K562 (cell line): Measurements from ENCODE around the gene AGBL1. TPM values are rescaled to one million over a fixed set of nuclear protein-coding genes. Genes with fewer than 3 reads are reported as not detected.
"Not testable (repeated sequence)": the region's sequence is repeated elsewhere in the genome, so short reads cannot be mapped to it uniquely, and the experiment has no call there.

Source experiments
- ATAC-seq: fragments of 200-7000 bp; cut with Tn5 transposase; 3 replicates; pipeline ENCODE4 v1.9.1; 2020; ENCODE audit warnings: moderate library complexity
- BruUV-seq: library from RNA; stranded (reverse); fragments of 400-500 nt; replicated peaks from 2 replicates; lab custom pipeline; 2021; lab: Mats Ljungman, UMichigan
- CTCF ChIA-PET: fragments of 300-600 bp; formaldehyde crosslinking; extraction: SDS; loops from one replicate; lab custom pipeline; 2021; ENCODE audit warnings: low intra/inter-chr PET ratio; lab: Yijun Ruan, JAX
- POLR2A ChIA-PET: fragments of 300-600, 350-650 bp; sonication (Branson Sonifier 250); formaldehyde crosslinking; extraction: SDS; loops from one replicate; lab custom pipeline; 2021; ENCODE audit warnings: antibody characterized with exemption, inconsistent platforms; lab: Yijun Ruan, JAX
- DNase-seq, 4 experiments: peaks; one replicate each; pipeline versions ENCODE4 v3.0.0 to v3.0.0-alpha.2; 2011 to 2018; ENCODE audit warnings: low spot score in 3 of 4, mixed read lengths in 3 of 4; ENCODE audit errors: extremely low read depth in 1 of 4
- FAIRE-seq: peaks from 2 replicates; lab custom pipeline; 2011; peaks lifted over from hg19 to GRCh38; lab: Jason Lieb, UNC
- H2AFZ ChIP-seq: 2 replicates; pipeline ENCODE4 v1.6.0; 2011; ENCODE audit warnings: low read depth, low read length, control low read depth, inconsistent platforms
- H3K27ac ChIP-seq: fragments of 200-600 bp; 3 replicates; pipeline ENCODE4 v1.8.0; 2011; ENCODE audit warnings: low read depth, mild to moderate bottlenecking, control low read depth, inconsistent platforms, low read length, moderate library complexity, mixed read lengths; ENCODE audit errors: extremely low read depth
- H3K27me3 ChIP-seq, 2 experiments: fragments of 300-600 bp in 1 of 2; 2 replicates in 1 of 2; 3 replicates in 1 of 2; pipeline versions ENCODE4 v1.6.0 to v1.8.0; 2011; ENCODE audit warnings: inconsistent platforms in 2 of 2, low read length in 2 of 2, mild to moderate bottlenecking in 1 of 2, mixed read lengths in 1 of 2, moderate library complexity in 1 of 2; ENCODE audit not compliant: control insufficient read depth in 2 of 2, insufficient read depth in 2 of 2
- H3K36me3 ChIP-seq: fragments of 300-600 bp; 3 replicates; pipeline ENCODE4 v1.8.0; 2011; ENCODE audit warnings: mild to moderate bottlenecking, low read length, inconsistent platforms; ENCODE audit not compliant: control insufficient read depth, insufficient read depth
- H3K4me1 ChIP-seq, 2 experiments: fragments of 200-600 bp in 1 of 2; replicated peaks in 1 of 2; 2 replicates in 1 of 2; 3 replicates in 1 of 2; pipeline versions ENCODE4 v1.5.1 to v1.8.0; 2011; ENCODE audit warnings: inconsistent platforms in 2 of 2, low read length in 2 of 2, mild to moderate bottlenecking in 1 of 2, mixed read lengths in 1 of 2, moderate library complexity in 1 of 2; ENCODE audit not compliant: control insufficient read depth in 2 of 2, insufficient read depth in 2 of 2
- H3K4me2 ChIP-seq: 2 replicates; pipeline ENCODE4 v1.6.1; 2011; ENCODE audit warnings: low read length, control low read depth, inconsistent platforms, mixed read lengths; ENCODE audit not compliant: insufficient read depth
- H3K4me3 ChIP-seq: fragments of 200-600 bp; sonication (generic), shearing (Covaris generic); 2 replicates; pipeline ENCODE4 v1.5.1; 2016; ENCODE audit warnings: control low read depth, inconsistent platforms
- H3K79me2 ChIP-seq: fragments of 200-600 bp; 3 replicates; pipeline ENCODE4 v1.8.0; 2011; ENCODE audit warnings: low read length, inconsistent platforms; ENCODE audit not compliant: control insufficient read depth, insufficient read depth
- H3K9ac ChIP-seq, 2 experiments: 2 replicates each; pipeline versions ENCODE4 v1.6.0 to v1.6.1; 2011; ENCODE audit warnings: low read depth in 2 of 2, low read length in 2 of 2, control low read depth in 1 of 2, inconsistent platforms in 1 of 2, mild to moderate bottlenecking in 1 of 2, mixed read lengths in 1 of 2; ENCODE audit not compliant: insufficient read depth in 1 of 2
- H3K9me1 ChIP-seq: one replicate; pipeline ENCODE4 v1.6.0; 2011; ENCODE audit warnings: inconsistent platforms, mild to moderate bottlenecking, low read length, moderate library complexity; ENCODE audit not compliant: control insufficient read depth, insufficient read depth
- H3K9me3 ChIP-seq: replicated peaks from 2 replicates; pipeline ENCODE4 v1.5.1; 2011; ENCODE audit warnings: low read depth, low read length, inconsistent platforms; ENCODE audit not compliant: control insufficient read depth, insufficient read depth
- H4K20me1 ChIP-seq: replicated peaks from 2 replicates; pipeline ENCODE4 v1.6.1; 2011; ENCODE audit warnings: low read length, inconsistent platforms, mixed read lengths; ENCODE audit not compliant: control insufficient read depth, insufficient read depth
- FOXJ3 ChIP-seq: sonication (generic); formaldehyde crosslinking; IDR thresholded peaks from 2 replicates; pipeline ENCODE4 v1.4.0; 2020; ENCODE audit warnings: mild to moderate bottlenecking, missing genetic modification reagents
- PURB ChIP-seq: sonication (generic); formaldehyde crosslinking; IDR thresholded peaks from 2 replicates; pipeline ENCODE4 v1.9.0; 2021; ENCODE audit warnings: low read depth, mild to moderate bottlenecking, missing genetic modification reagents
- ZNF174 ChIP-seq: fragments of 250-450 bp; sonication (Bioruptor Pico); IDR thresholded peaks from 2 replicates; pipeline ENCODE4 v1.4.0; 2020; ENCODE audit warnings: mild to moderate bottlenecking
- ZNF398 ChIP-seq: fragments of 250-450 bp; sonication (Bioruptor Pico); IDR thresholded peaks from 2 replicates; pipeline ENCODE4 v1.8.0; 2021; ENCODE audit warnings: moderate library complexity, mild to moderate bottlenecking, inconsistent platforms
- ZNF444 ChIP-seq: fragments of 250-450 bp; sonication (Bioruptor Pico); IDR thresholded peaks from 2 replicates; pipeline ENCODE4 v1.4.0; 2020; ENCODE audit warnings: mild to moderate bottlenecking, moderate library complexity
- WGBS: fragments of 100-300 bp; shearing (Covaris generic); methylation state at CpG from one replicate; pipeline ENCODE4 v1.1.6; 2016; ENCODE audit warnings: low coverage, mixed read lengths; ENCODE audit not compliant: insufficient coverage; ENCODE audit errors: missing lambda C conversion rate; 5-methylcytosine and 5-hydroxymethylcytosine counted together
- in situ Hi-C: fragments of 300-500 bp; cut with MboI; formaldehyde crosslinking; loops from 4 replicates; pipeline ENCODE4 v1.15.0; 2018; ENCODE audit warnings: inconsistent platforms, mixed read lengths
- intact Hi-C: fragments of 100-400 bp; cut with micrococcal nuclease; formaldehyde crosslinking; loops from 2 replicates; pipeline ENCODE4 v1.14.2; 2022
- polyA plus RNA-seq, 8 experiments: library from polyadenylated mRNA; depleted of rRNA in 4 of 8; stranded (reverse) in 5 of 8; unstranded in 3 of 8; fragments of >200 nt; fragmentation: Nextera tagmentation in 2 of 8; fragmentation: Illumina TruSeq in 1 of 8; extraction: Ambion mirVana in 2 of 8; extraction: Trizol in 1 of 8; gene quantifications; 2 replicates each; pipeline versions ENCODE4 v1.2.1 to v1.2.3, GENCODE V29; 2011 to 2014; ENCODE audit warnings: inconsistent platforms in 1 of 8, missing spikeins in 1 of 8
- total RNA-seq, 7 experiments: library from RNA; depleted of rRNA in 6 of 7; stranded (reverse); fragments of >200 nt in 6 of 7; fragmentation: Illumina TruSeq in 2 of 7; extraction: Trizol in 2 of 7; gene quantifications; 2 replicates each; pipeline versions ENCODE4 v1.2.1 to v1.2.3, GENCODE V29; 2011 to 2021; ENCODE audit warnings: low replicate concordance in 1 of 7

The AGBL1 gene
- total and polyA plus RNA-seq, 9 of the 15 experiments (the other 6 are each of a cell fraction or from before 2014, with no cell fraction given), result not detected

GRCh38 chr15:86877171-86877631 is 797.5 kb downstream of the AGBL1 start:
- ChIA-PET POLR2A (interaction anchor here (1.9 kb wide), 1 partner anchor 14 kb away, joined by 3 read pairs; no protein-coding TSS in a partner anchor), CTCF (no interaction called here)
- H3K9me1 ChIP-seq, result no peaks in the 10 kb centered on the region
- DNase-seq (no peak), FAIRE-seq (no peak), ATAC-seq (no peak)
- in situ Hi-C loops, result no loop called here
- no TSS peak for BruUV-seq
- H4K20me1 ChIP-seq, result no peaks in the 10 kb centered on the region
- H3K27ac ChIP-seq, result no peak overlapping the region
- H3K27me3 ChIP-seq, result no peaks in the 10 kb centered on the region
- no peak overlapping the region for H3K4me3 ChIP-seq
- H3K9me3 ChIP-seq, result no peaks in the 10 kb centered on the region
- H3K9ac ChIP-seq, result no peak overlapping the region
- no peaks in the 10 kb centered on the region for H3K4me1 ChIP-seq
- no peak for TF ChIP-seq ZNF444 (CRISPR knock-in tag)
- no peak for TF ChIP-seq FOXJ3 (CRISPR knock-in tag)
- TF ChIP-seq PURB, result no peak
- no peak for TF ChIP-seq ZNF174 (CRISPR knock-in tag)
- no peak for TF ChIP-seq ZNF398
- H3K36me3 ChIP-seq, result no peaks in the 10 kb centered on the region
- H3K79me2 ChIP-seq, result no peaks in the 10 kb centered on the region
- no peak overlapping the region for H3K4me2 ChIP-seq
- H2AFZ ChIP-seq, result no peak overlapping the region
- intact Hi-C loops, result no loop called here
- WGBS, result 4% methylated on average over 2 of the region's 2 CpGs

- H3K9me3 ChIP-seq, BruUV-seq, DNase-seq, POLR2A ChIA-PET, intact Hi-C loops, ATAC-seq, H2AFZ ChIP-seq, CTCF ChIA-PET, H3K9ac ChIP-seq, H3K27me3 ChIP-seq, H3K4me3 ChIP-seq, H4K20me1 ChIP-seq, FAIRE-seq, H3K79me2 ChIP-seq, H3K4me1 ChIP-seq, H3K4me2 ChIP-seq, H3K9me1 ChIP-seq, H3K36me3 ChIP-seq, in situ Hi-C loops, H3K27ac ChIP-seq: not testable (repeated sequence)
- 0% methylated on average over 2 of the region's 3 CpGs for WGBS
These were observed 799.2 kb downstream of the AGBL1 start for GRCh38 chr15:86878844-86879243.
